Measurements from ENCODE around the gene LANCL2.

- TF ChIP-seq ZC3H4 (CRISPR knock-in tag; IDR thresholded peaks at IDR 0.05; ENCODE audit: borderline replicate concordance) (no peak), JUN (IDR thresholded peaks at IDR 0.05; ENCODE audit: borderline replicate concordance, low read depth, low read length) (no peak), JUN (CRISPR knock-in tag; IDR thresholded peaks at IDR 0.05; ENCODE audit: borderline replicate concordance) (no peak), RBFOX2 (IDR thresholded peaks at IDR 0.05; ENCODE audit: low read depth, low read length) (no peak), HNRNPUL1 (IDR thresholded peaks at IDR 0.05; ENCODE audit: low read length) (no peak), PCBP2 (IDR thresholded peaks at IDR 0.05; ENCODE audit: low read depth, low read length, poor library complexity, severe bottlenecking) (no peak), STAT5A (IDR thresholded peaks at IDR 0.05; ENCODE audit: borderline replicate concordance, low read length) (no peak), CREM (IDR thresholded peaks at IDR 0.05; ENCODE audit: low read depth) (no peak), SNIP1 (IDR thresholded peaks at IDR 0.05; ENCODE audit: low read depth) (no peak), NFYB (IDR thresholded peaks at IDR 0.05; ENCODE audit: extremely low read depth, insufficient read length) (no peak)
- TF ChIP-seq, protein P1, sequence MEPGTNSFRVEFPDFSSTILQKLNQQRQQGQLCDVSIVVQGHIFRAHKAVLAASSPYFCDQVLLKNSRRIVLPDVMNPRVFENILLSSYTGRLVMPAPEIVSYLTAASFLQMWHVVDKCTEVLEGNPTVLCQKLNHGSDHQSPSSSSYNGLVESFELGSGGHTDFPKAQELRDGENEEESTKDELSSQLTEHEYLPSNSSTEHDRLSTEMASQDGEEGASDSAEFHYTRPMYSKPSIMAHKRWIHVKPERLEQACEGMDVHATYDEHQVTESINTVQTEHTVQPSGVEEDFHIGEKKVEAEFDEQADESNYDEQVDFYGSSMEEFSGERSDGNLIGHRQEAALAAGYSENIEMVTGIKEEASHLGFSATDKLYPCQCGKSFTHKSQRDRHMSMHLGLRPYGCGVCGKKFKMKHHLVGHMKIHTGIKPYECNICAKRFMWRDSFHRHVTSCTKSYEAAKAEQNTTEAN (CRISPR knock-in tag; IDR thresholded peaks at IDR 0.05): no peak
- TF ChIP-seq, protein P2, sequence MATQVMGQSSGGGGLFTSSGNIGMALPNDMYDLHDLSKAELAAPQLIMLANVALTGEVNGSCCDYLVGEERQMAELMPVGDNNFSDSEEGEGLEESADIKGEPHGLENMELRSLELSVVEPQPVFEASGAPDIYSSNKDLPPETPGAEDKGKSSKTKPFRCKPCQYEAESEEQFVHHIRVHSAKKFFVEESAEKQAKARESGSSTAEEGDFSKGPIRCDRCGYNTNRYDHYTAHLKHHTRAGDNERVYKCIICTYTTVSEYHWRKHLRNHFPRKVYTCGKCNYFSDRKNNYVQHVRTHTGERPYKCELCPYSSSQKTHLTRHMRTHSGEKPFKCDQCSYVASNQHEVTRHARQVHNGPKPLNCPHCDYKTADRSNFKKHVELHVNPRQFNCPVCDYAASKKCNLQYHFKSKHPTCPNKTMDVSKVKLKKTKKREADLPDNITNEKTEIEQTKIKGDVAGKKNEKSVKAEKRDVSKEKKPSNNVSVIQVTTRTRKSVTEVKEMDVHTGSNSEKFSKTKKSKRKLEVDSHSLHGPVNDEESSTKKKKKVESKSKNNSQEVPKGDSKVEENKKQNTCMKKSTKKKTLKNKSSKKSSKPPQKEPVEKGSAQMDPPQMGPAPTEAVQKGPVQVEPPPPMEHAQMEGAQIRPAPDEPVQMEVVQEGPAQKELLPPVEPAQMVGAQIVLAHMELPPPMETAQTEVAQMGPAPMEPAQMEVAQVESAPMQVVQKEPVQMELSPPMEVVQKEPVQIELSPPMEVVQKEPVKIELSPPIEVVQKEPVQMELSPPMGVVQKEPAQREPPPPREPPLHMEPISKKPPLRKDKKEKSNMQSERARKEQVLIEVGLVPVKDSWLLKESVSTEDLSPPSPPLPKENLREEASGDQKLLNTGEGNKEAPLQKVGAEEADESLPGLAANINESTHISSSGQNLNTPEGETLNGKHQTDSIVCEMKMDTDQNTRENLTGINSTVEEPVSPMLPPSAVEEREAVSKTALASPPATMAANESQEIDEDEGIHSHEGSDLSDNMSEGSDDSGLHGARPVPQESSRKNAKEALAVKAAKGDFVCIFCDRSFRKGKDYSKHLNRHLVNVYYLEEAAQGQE (IDR thresholded peaks at IDR 0.05; ENCODE audit: borderline replicate concordance): no peak
- TF ChIP-seq, protein P2 (CRISPR knock-in tag; IDR thresholded peaks at IDR 0.05; ENCODE audit: low read depth): no peak
Observed at GRCh38 chr7:55409482-55410225, 44.5 kb downstream of the LANCL2 start.
